ENCODE results near the gene IGFBP3.

IGFBP3 gene

GRCh38 chr7:45938626-45939302 is 17.7 kb upstream of the IGFBP3 start:
- Mint-ChIP-seq H3K27ac (no peak overlapping the region), H3K4me1 (ENCODE audit: low read depth) (peaks cover 29% of the 10 kb centered on the region), H3K27me3 (peaks cover 16% of the 10 kb centered on the region), H3K36me3 (no peaks in the 10 kb centered on the region), H3K9me3 (ENCODE audit: low read depth) (no peaks in the 10 kb centered on the region), H3K4me3 (no peak overlapping the region)

- Mint-ChIP-seq H3K9me3 (ENCODE audit: low read depth) (no peaks in the 10 kb centered on the region), H3K4me1 (ENCODE audit: low read depth) (peaks cover 27% of the 10 kb centered on the region), H3K36me3 (no peaks in the 10 kb centered on the region), H3K4me3 (no peak overlapping the region), H3K27ac (no peak overlapping the region), H3K27me3 (peaks cover 17% of the 10 kb centered on the region)
Measured at GRCh38 chr7:45937862-45938261, 16.8 kb upstream of the IGFBP3 start.

GRCh38 chr7:45937301-45937700 is 16.2 kb upstream of the IGFBP3 start:
- Mint-ChIP-seq H3K4me3 (no peak overlapping the region), H3K27me3 (peaks cover 17% of the 10 kb centered on the region), H3K4me1 (ENCODE audit: low read depth) (peaks cover 22% of the 10 kb centered on the region), H3K27ac (no peak overlapping the region), H3K36me3 (no peaks in the 10 kb centered on the region), H3K9me3 (ENCODE audit: low read depth) (no peaks in the 10 kb centered on the region)

GRCh38 chr7:45930967-45931366 is 9.9 kb upstream of the IGFBP3 start:
- Mint-ChIP-seq H3K27me3 (peaks cover 16% of the 10 kb centered on the region), H3K4me1 (ENCODE audit: low read depth) (peaks cover 3% of the 10 kb centered on the region), H3K27ac (no peak overlapping the region)

GRCh38 chr7:45927721-45928120 is 6.6 kb upstream of the IGFBP3 start:
- peak overlapping the region; percentile 24 for H3K4me3 Mint-ChIP-seq
- H3K4me1 Mint-ChIP-seq (ENCODE audit: low read depth): peaks cover 9% of the 10 kb centered on the region
- no peak overlapping the region for H3K27ac Mint-ChIP-seq
- H3K27me3 Mint-ChIP-seq: peaks cover 19% of the 10 kb centered on the region
- no peaks in the 10 kb centered on the region for H3K9me3 Mint-ChIP-seq (ENCODE audit: low read depth)
- no peaks in the 10 kb centered on the region for H3K36me3 Mint-ChIP-seq

More at GRCh38 chr7:45930967-45931366, 9.9 kb upstream of the IGFBP3 start:
- Mint-ChIP-seq H3K9me3 (ENCODE audit: low read depth) (no peaks in the 10 kb centered on the region), H3K4me3 (no peak overlapping the region), H3K36me3 (no peaks in the 10 kb centered on the region)

- Mint-ChIP-seq H3K4me1 (ENCODE audit: low read depth) (peaks cover 27% of the 10 kb centered on the region), H3K4me3 (no peak overlapping the region), H3K27me3 (peaks cover 27% of the 10 kb centered on the region), H3K36me3 (no peaks in the 10 kb centered on the region), H3K27ac (no peak overlapping the region), H3K9me3 (ENCODE audit: low read depth) (no peaks in the 10 kb centered on the region)
Measured at GRCh38 chr7:45924283-45924682, 3.2 kb upstream of the IGFBP3 start.

GRCh38 chr7:45923818-45924217 is 2.7 kb upstream of the IGFBP3 start:
- Mint-ChIP-seq H3K27me3 (peaks cover 30% of the 10 kb centered on the region), H3K36me3 (no peaks in the 10 kb centered on the region), H3K27ac (no peak overlapping the region), H3K9me3 (ENCODE audit: low read depth) (no peaks in the 10 kb centered on the region), H3K4me3 (no peak overlapping the region), H3K4me1 (ENCODE audit: low read depth) (peaks cover 27% of the 10 kb centered on the region)

GRCh38 chr7:45923290-45923689 is 2.2 kb upstream of the IGFBP3 start:
- peaks cover 32% of the 10 kb centered on the region for H3K27me3 Mint-ChIP-seq
- peak overlapping the region; percentile 35 for H3K4me3 Mint-ChIP-seq
- no peaks in the 10 kb centered on the region for H3K9me3 Mint-ChIP-seq (ENCODE audit: low read depth)
- no peaks in the 10 kb centered on the region for H3K36me3 Mint-ChIP-seq
- H3K4me1 Mint-ChIP-seq (ENCODE audit: low read depth): peaks cover 27% of the 10 kb centered on the region
- no peak overlapping the region for H3K27ac Mint-ChIP-seq

- Mint-ChIP-seq H3K4me1 (ENCODE audit: low read depth) (peaks cover 27% of the 10 kb centered on the region), H3K27ac (no peak overlapping the region), H3K9me3 (ENCODE audit: low read depth) (no peaks in the 10 kb centered on the region), H3K36me3 (no peaks in the 10 kb centered on the region), H3K4me3 (peak overlapping the region; percentile 62), H3K27me3 (peaks cover 32% of the 10 kb centered on the region)
Measured at GRCh38 chr7:45922810-45923209, 1.7 kb upstream of the IGFBP3 start.

GRCh38 chr7:45921699-45922519 is 837 bp upstream of the IGFBP3 start:
- Mint-ChIP-seq H3K4me3 (peak overlapping the region; percentile 62), H3K27me3 (peaks cover 37% of the 10 kb centered on the region), H3K9me3 (ENCODE audit: low read depth) (no peaks in the 10 kb centered on the region), H3K36me3 (no peaks in the 10 kb centered on the region), H3K27ac (no peak overlapping the region), H3K4me1 (ENCODE audit: low read depth) (peaks cover 24% of the 10 kb centered on the region)

GRCh38 chr7:45921381-45921698 is 268 bp upstream of the IGFBP3 start:
- H3K27ac Mint-ChIP-seq: no peak overlapping the region
- no peaks in the 10 kb centered on the region for H3K9me3 Mint-ChIP-seq (ENCODE audit: low read depth)
- peaks cover 24% of the 10 kb centered on the region for H3K4me1 Mint-ChIP-seq (ENCODE audit: low read depth)
- no peaks in the 10 kb centered on the region for H3K36me3 Mint-ChIP-seq
- H3K4me3 Mint-ChIP-seq: peak overlapping the region; percentile 27
- peaks cover 37% of the 10 kb centered on the region for H3K27me3 Mint-ChIP-seq

GRCh38 chr7:45919993-45920459 is 1.0 kb downstream of the IGFBP3 start:
- peaks cover 24% of the 10 kb centered on the region for H3K4me1 Mint-ChIP-seq (ENCODE audit: low read depth)
- no peak overlapping the region for H3K27ac Mint-ChIP-seq
- peaks cover 38% of the 10 kb centered on the region for H3K27me3 Mint-ChIP-seq
- no peaks in the 10 kb centered on the region for H3K9me3 Mint-ChIP-seq (ENCODE audit: low read depth)
- peak overlapping the region; percentile 69 for H3K4me3 Mint-ChIP-seq
- H3K36me3 Mint-ChIP-seq: no peaks in the 10 kb centered on the region

- Mint-ChIP-seq H3K4me1 (ENCODE audit: low read depth) (peaks cover 24% of the 10 kb centered on the region), H3K27me3 (peaks cover 33% of the 10 kb centered on the region), H3K36me3 (no peaks in the 10 kb centered on the region), H3K27ac (no peak overlapping the region), H3K4me3 (no peak overlapping the region), H3K9me3 (ENCODE audit: low read depth) (no peaks in the 10 kb centered on the region)
Measured at GRCh38 chr7:45919231-45919784, 1.8 kb downstream of the IGFBP3 start.

GRCh38 chr7:45918556-45918955 is 2.5 kb downstream of the IGFBP3 start:
- H3K27ac Mint-ChIP-seq: no peak overlapping the region
- peaks cover 32% of the 10 kb centered on the region for H3K27me3 Mint-ChIP-seq
- no peaks in the 10 kb centered on the region for H3K9me3 Mint-ChIP-seq (ENCODE audit: low read depth)

GRCh38 chr7:45917658-45918057 is 3.4 kb downstream of the IGFBP3 start:
- Mint-ChIP-seq H3K4me3 (no peak overlapping the region), H3K36me3 (no peaks in the 10 kb centered on the region), H3K9me3 (ENCODE audit: low read depth) (no peaks in the 10 kb centered on the region), H3K27ac (no peak overlapping the region), H3K27me3 (peaks cover 26% of the 10 kb centered on the region), H3K4me1 (ENCODE audit: low read depth) (peaks cover 17% of the 10 kb centered on the region)

More at GRCh38 chr7:45918556-45918955, 2.5 kb downstream of the IGFBP3 start:
- H3K4me1 Mint-ChIP-seq (ENCODE audit: low read depth): peaks cover 24% of the 10 kb centered on the region
- no peaks in the 10 kb centered on the region for H3K36me3 Mint-ChIP-seq
- no peak overlapping the region for H3K4me3 Mint-ChIP-seq
